Right lobe of liver (tissue), 6 donors: Measurements from ENCODE around the gene KRT13. TPM values are rescaled to one million over a fixed set of nuclear protein-coding genes. Genes with fewer than 3 reads are reported as not detected.

Source experiments
- ATAC-seq, 4 donors: fragments of 200-7000 bp; cut with Tn5 transposase; one replicate each; pipeline ENCODE4 v1.9.1; 2020; ENCODE audit warnings: mild to moderate bottlenecking in 4 of 4, moderate library complexity in 4 of 4
- DNase-seq, 3 donors: peaks; one replicate each; pipeline ENCODE4 v3.0.0-alpha.2; 2020
- H3K27ac ChIP-seq, 3 donors: fragments of 200-600 bp; one replicate each; pipeline ENCODE4 v1.8.0; 2022
- H3K27me3 ChIP-seq, 2 donors: fragments of 200-600 bp; one replicate each; pipeline ENCODE4 v1.8.0; 2022
- H3K36me3 ChIP-seq, 4 donors: fragments of 200-600 bp; sonication (generic) in 1 of 4; one replicate each; pipeline versions ENCODE4 v1.5.1 to v1.8.0; 2017 to 2022; ENCODE audit warnings: control low read depth in 1 of 4
- H3K4me1 ChIP-seq, 4 donors: fragments of 200-600 bp; sonication (generic) in 1 of 4; one replicate each; pipeline versions ENCODE4 v1.5.1 to v1.8.0; 2017 to 2022; ENCODE audit warnings: control low read depth in 1 of 4
- H3K4me3 ChIP-seq, 3 donors: fragments of 200-600 bp; one replicate each; pipeline ENCODE4 v1.8.0; 2022
- H3K9me3 ChIP-seq, 4 donors: fragments of 200-600 bp; sonication (generic) in 1 of 4; one replicate each; pipeline versions ENCODE4 v1.5.1 to v1.8.0; 2017 to 2022; ENCODE audit warnings: control low read depth in 1 of 4
- CTCF ChIP-seq, 4 donors: fragments of 200-600 bp in 3 of 4; fragments of 450-650 bp in 1 of 4; IDR thresholded peaks; one replicate each; pipeline versions ENCODE4 v1.5.1 to v1.8.0; 2016 to 2022; ENCODE audit warnings: antibody characterized with exemption in 4 of 4, mild to moderate bottlenecking in 2 of 4
- POLR2A ChIP-seq: fragments of 450-650 bp; IDR thresholded peaks from one replicate; pipeline ENCODE4 v1.6.1; 2017; ENCODE audit warnings: antibody characterized with exemption, mild to moderate bottlenecking
- WGBS: methylation state at CpG from one replicate; pipeline ENCODE4 v1.1.6; 2018; ENCODE audit warnings: low coverage, low lambda C conversion rate; ENCODE audit not compliant: insufficient coverage; ENCODE audit errors: missing lambda C conversion rate; 5-methylcytosine and 5-hydroxymethylcytosine counted together
- intact Hi-C, 2 donors: fragments of 100-400 bp; cut with DNase I; formaldehyde crosslinking; loops; one replicate each; pipeline versions ENCODE4 v1.11.2 to v1.14.1; 2022
- total RNA-seq, 6 experiments: library from RNA; depleted of rRNA in 2 of 6; stranded (reverse); fragments of >200 nt in 2 of 6; fragmentation: NEBNext Ultra II Directional in 3 of 6; extraction: Animal tissue kit (Norgen Biotek cat#: 25700) in 3 of 6; gene quantifications; one replicate each; pipeline versions ENCODE4 v1.1.0 to v1.2.4, GENCODE V29; 2016 to 2023
- donor health status: DM: no; HTN: yes; CAD: no.
- donor health status: DM: no; HTN: no; CAD: no.
- donor health status: DM: no; HTN: no; CAD: no.
- donor health status: DM: no; HTN: yes; CAD: no.
- donor health status: DM: no; HTN: yes; CAD: no.

The KRT13 gene
- total RNA-seq, 6 experiments from 2014 or later, result 1.6 TPM; not detected in 5

GRCh38 chr17:41528959-41529353 lies 23.5 kb upstream of the KRT13 start:
- H3K27me3 ChIP-seq, result peaks cover 0 to 8% of the 10 kb centered on the region in 2 donors

GRCh38 chr17:41527063-41528023 lies 21.9 kb upstream of the KRT13 start:
- no peak overlapping the region for H3K4me3 ChIP-seq
- intact Hi-C loops, result no loop called here
- no peak overlapping the region for H3K27ac ChIP-seq
- DNase-seq, result no peak
- TF ChIP-seq POLR2A (no peak), CTCF (IDR thresholded peaks at IDR 0.05) (no peak)
- WGBS, result 8% methylated on average over 43 of the region's 62 CpGs
- no peaks in the 10 kb centered on the region for H3K36me3 ChIP-seq
- H3K9me3 ChIP-seq, result no peaks in the 10 kb centered on the region
- H3K27me3 ChIP-seq, result peaks cover 0 to 8% of the 10 kb centered on the region in 2 donors
- ATAC-seq, result peak in 1 of 4 donors; percentile 24
- H3K4me1 ChIP-seq, result no peaks in the 10 kb centered on the region

More at GRCh38 chr17:41528959-41529353, 23.5 kb upstream of the KRT13 start:
- WGBS, result 38% methylated on average over 4 of the region's 10 CpGs
- Histone ChIP-seq H3K27ac (no peak overlapping the region), H3K36me3 (no peaks in the 10 kb centered on the region), H3K4me3 (no peak overlapping the region), H3K4me1 (no peaks in the 10 kb centered on the region), H3K9me3 (no peaks in the 10 kb centered on the region)
- TF ChIP-seq POLR2A (no peak), CTCF (IDR thresholded peaks at IDR 0.05) (no peak)
- DNase-seq (no peak), ATAC-seq (no peak)
- intact Hi-C loops, result no loop called here

- WGBS, result 93% methylated on average over 5 of the region's 11 CpGs
- DNase-seq, result no peak
- H3K36me3 ChIP-seq, result no peaks in the 10 kb centered on the region
- ATAC-seq, result no peak
- H3K4me1 ChIP-seq, result no peaks in the 10 kb centered on the region
- H3K9me3 ChIP-seq, result no peaks in the 10 kb centered on the region
- TF ChIP-seq POLR2A (no peak), CTCF (IDR thresholded peaks at IDR 0.05) (no peak)
- no peak overlapping the region for H3K27ac ChIP-seq
- peaks cover 0 to 8% of the 10 kb centered on the region in 2 donors for H3K27me3 ChIP-seq
- no peak overlapping the region for H3K4me3 ChIP-seq
- intact Hi-C loops, result no loop called here
These were observed 18.8 kb upstream of the KRT13 start for GRCh38 chr17:41524261-41524660.

- WGBS, result 78% methylated on average over 16 of the region's 19 CpGs
- peaks cover 0 to 8% of the 10 kb centered on the region in 2 donors for H3K27me3 ChIP-seq
- no peak overlapping the region for H3K4me3 ChIP-seq
- H3K27ac ChIP-seq, result no peak overlapping the region
- no peaks in the 10 kb centered on the region for H3K36me3 ChIP-seq
- TF ChIP-seq POLR2A (no peak), CTCF (IDR thresholded peaks at IDR 0.05) (no peak)
- no peaks in the 10 kb centered on the region for H3K9me3 ChIP-seq
- H3K4me1 ChIP-seq, result no peaks in the 10 kb centered on the region
- no peak for DNase-seq
- no peak for ATAC-seq
- intact Hi-C loops, result no loop called here
These were observed 18.4 kb upstream of the KRT13 start for GRCh38 chr17:41523787-41524186.
